Stimulated activated CD8-positive, alpha-beta memory T cell treated with anti-CD3 and anti-CD28 coated beads, Interleukin-12 subunit alpha, Interleukin-12 subunit beta, amount 100 ng/mL, for 4 hours (primary cell): ENCODE data around the gene LDLRAD3.
"Not testable (repeated sequence)": the region's sequence is repeated elsewhere in the genome, so short reads cannot be mapped to it uniquely, and the experiment has no call there.

Experiments
- DNase-seq: peaks from one replicate; pipeline ENCODE4 v3.0.0-alpha.2; 2020; ENCODE audit warnings: low read depth

Gene LDLRAD3

GRCh38 chr11:35994421-35994820, 50.6 kb downstream of the LDLRAD3 start:
- no peak for DNase-seq

- DNase-seq = no peak
Measured at GRCh38 chr11:35995681-35996271, 51.9 kb downstream of the LDLRAD3 start.

- DNase-seq = no peak
Measured at GRCh38 chr11:35997902-35998520, 54.1 kb downstream of the LDLRAD3 start.

GRCh38 chr11:35998634-35999033, 54.8 kb downstream of the LDLRAD3 start:
- DNase-seq = no peak

GRCh38 chr11:36000616-36001190, 56.8 kb downstream of the LDLRAD3 start:
- DNase-seq = no peak

- DNase-seq = no peak
Measured at GRCh38 chr11:36002196-36002595, 58.3 kb downstream of the LDLRAD3 start.

- no peak for DNase-seq
Measured at GRCh38 chr11:36002796-36003195, 58.9 kb downstream of the LDLRAD3 start.

- no peak for DNase-seq
Measured at GRCh38 chr11:36006556-36006955, 62.7 kb downstream of the LDLRAD3 start.

- DNase-seq = no peak
Measured at GRCh38 chr11:36007127-36007655, 63.3 kb downstream of the LDLRAD3 start.

- DNase-seq = no peak
Measured at GRCh38 chr11:36008584-36008983, 64.7 kb downstream of the LDLRAD3 start.

GRCh38 chr11:36009473-36009872, 65.6 kb downstream of the LDLRAD3 start:
- DNase-seq = no peak

GRCh38 chr11:36010010-36010740, 66.3 kb downstream of the LDLRAD3 start:
- no peak for DNase-seq

- DNase-seq = no peak
Measured at GRCh38 chr11:36011574-36011973, 67.7 kb downstream of the LDLRAD3 start.

GRCh38 chr11:36012455-36012854, 68.6 kb downstream of the LDLRAD3 start:
- no peak for DNase-seq

- no peak for DNase-seq
Measured at GRCh38 chr11:36012979-36013378, 69.1 kb downstream of the LDLRAD3 start.

- DNase-seq = not testable (repeated sequence)
Measured at GRCh38 chr11:36013446-36013845, 69.6 kb downstream of the LDLRAD3 start.

- no peak for DNase-seq
Measured at GRCh38 chr11:36013950-36014897, 70.4 kb downstream of the LDLRAD3 start.

- no peak for DNase-seq
Measured at GRCh38 chr11:36014898-36015665, 71.2 kb downstream of the LDLRAD3 start.

- DNase-seq = no peak
Measured at GRCh38 chr11:36015799-36016198, 71.9 kb downstream of the LDLRAD3 start.

GRCh38 chr11:36016263-36016662, 72.4 kb downstream of the LDLRAD3 start:
- DNase-seq = no peak

- DNase-seq = no peak
Measured at GRCh38 chr11:36016709-36017108, 72.8 kb downstream of the LDLRAD3 start.
